ENCODE measurements around the gene ENOX1. TPM values are rescaled to one million over a fixed set of nuclear protein-coding genes. Genes with fewer than 3 reads are reported as not detected.

The ENOX1 gene
- total and polyA plus RNA-seq, 2 of the 13 experiments (the other 11 are each of a cell fraction or from before 2014, with no cell fraction given), result not detected

GRCh38 chr13:43348397-43348796, 438.4 kb downstream of the ENOX1 start (continued):
- TF ChIP-seq ZBTB40 (IDR thresholded peaks at IDR 0.05) (no peak), ZBTB40 (CRISPR knock-in tag; IDR thresholded peaks at IDR 0.05) (no peak), ZFP91 (CRISPR knock-in tag; IDR thresholded peaks at IDR 0.05; ENCODE audit: borderline replicate concordance) (no peak), ZNF460 (CRISPR knock-in tag; IDR thresholded peaks at IDR 0.05; ENCODE audit: borderline replicate concordance) (no peak), SRSF4 (IDR thresholded peaks at IDR 0.05; ENCODE audit: low read depth, low read length, poor library complexity, severe bottlenecking) (no peak), POLR2AphosphoS2 (IDR thresholded peaks at IDR 0.05; ENCODE audit: low read depth, low read length) (no peak), TSC22D2 (CRISPR knock-in tag; IDR thresholded peaks at IDR 0.05; ENCODE audit: borderline replicate concordance) (no peak), PBX3 (CRISPR knock-in tag; IDR thresholded peaks at IDR 0.05; ENCODE audit: borderline replicate concordance) (no peak), PPARG (CRISPR knock-in tag; conservative IDR thresholded peaks at IDR 0.05) (no peak)

Data from HepG2 (cell line).